VCaP (cell line): ENCODE measurements around the gene DDX41.
A peak's percentile ranks its signal among the peaks of the same experiment; 100 is the strongest.

ENCODE experiments used
- H3K27ac ChIP-seq: fragments of 450-650 bp; 2 replicates; pipeline ENCODE4 v1.5.1; 2017
- CTCF ChIP-seq: fragments of 450-650 bp; conservative IDR thresholded peaks from 2 replicates; pipeline ENCODE4 v1.5.1; 2017; ENCODE audit warnings: mild to moderate bottlenecking, moderate library complexity

DDX41 gene

GRCh38 chr5:177477701-177478477, 38.9 kb downstream of the DDX41 start:
- TF ChIP-seq CTCF, result no peak
- no peak overlapping the region for H3K27ac ChIP-seq

GRCh38 chr5:177476531-177477233, 40.1 kb downstream of the DDX41 start:
- no peak for TF ChIP-seq CTCF
- H3K27ac ChIP-seq, result no peak overlapping the region

DNA sequence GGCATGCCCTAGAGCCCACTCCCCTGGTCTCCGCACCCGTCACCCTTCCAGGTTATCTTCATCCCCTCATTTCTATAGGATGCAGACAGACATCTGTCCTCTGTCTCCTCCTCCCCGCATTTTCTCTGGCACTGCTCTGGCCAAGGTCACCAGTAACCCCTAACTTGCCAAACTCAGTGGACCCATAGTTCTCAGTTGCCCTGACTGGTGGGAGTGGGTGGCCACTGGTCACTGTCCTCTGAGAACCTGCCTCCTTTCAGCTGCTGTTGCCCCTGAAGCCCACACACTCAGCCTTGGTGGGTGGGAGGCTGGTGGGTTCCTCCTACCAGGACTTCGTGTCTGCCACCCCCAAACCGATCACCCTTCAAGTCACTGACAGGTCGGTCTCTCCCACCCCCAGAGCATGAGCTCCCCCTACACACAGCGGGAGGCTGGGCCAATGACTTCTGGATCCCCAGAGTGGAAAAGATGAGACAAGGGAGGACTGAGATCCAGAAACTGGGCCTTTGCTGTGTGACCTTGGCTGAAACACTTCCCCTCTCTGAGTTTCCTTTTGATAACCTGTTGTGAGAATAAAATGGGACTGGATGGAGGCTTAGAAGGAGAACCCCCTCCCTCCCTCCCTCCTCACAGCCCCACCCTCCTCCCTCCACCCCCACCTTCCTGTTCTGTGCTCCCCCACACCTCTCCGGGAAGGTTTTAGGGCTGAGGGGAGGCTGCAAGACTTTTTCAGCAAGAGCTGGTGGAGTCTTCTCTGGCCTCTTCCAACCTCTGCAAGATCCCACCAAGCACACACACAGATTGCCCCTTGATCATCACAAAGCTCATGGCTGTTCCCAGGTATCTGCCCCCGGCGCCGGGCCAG, 41.0 kb downstream of the DDX41 start:
- H3K27ac ChIP-seq, result no peak overlapping the region
- TF ChIP-seq CTCF, result no peak

DNA sequence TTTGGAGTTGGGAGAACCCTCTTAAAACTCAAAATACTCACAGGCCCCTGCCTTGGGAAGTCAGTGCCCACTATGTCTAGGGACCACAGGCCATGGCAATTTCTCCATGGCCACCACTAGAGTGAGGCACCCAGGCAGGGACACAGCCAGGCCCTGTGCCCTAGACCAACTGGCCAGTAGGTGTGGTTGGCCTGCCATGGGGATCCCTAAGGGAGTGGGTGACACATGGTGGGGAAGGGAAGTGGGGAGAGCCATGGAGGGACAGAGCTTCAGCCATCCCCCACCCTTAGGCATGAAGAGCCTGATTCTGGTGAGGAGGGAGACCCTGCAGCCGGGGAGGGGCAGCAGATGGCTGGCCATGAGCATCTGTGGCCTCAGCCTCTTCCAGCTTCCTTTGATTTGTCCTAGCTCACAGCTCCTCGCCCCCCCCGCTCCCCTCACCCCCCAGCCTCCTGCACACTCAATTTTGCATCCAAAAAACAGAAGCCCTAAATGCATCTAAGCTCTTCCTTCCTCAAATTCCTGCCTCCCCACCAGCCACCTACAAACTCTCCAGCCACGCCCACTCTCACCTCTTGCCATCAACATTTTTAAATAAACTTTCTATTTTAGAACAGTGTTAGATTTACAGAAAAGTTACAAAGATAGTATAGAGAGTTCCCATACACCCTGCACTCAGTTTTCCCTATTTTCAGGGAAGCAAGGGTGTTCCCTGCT, 41.8 kb downstream of the DDX41 start:
- no peak for TF ChIP-seq CTCF
- no peak overlapping the region for H3K27ac ChIP-seq

GRCh38 chr5:177474002-177474476, 42.7 kb downstream of the DDX41 start:
- no peak for TF ChIP-seq CTCF
- H3K27ac ChIP-seq, result peak overlapping the region; percentile 94; the same call in 1 of the 2 replicates

DNA sequence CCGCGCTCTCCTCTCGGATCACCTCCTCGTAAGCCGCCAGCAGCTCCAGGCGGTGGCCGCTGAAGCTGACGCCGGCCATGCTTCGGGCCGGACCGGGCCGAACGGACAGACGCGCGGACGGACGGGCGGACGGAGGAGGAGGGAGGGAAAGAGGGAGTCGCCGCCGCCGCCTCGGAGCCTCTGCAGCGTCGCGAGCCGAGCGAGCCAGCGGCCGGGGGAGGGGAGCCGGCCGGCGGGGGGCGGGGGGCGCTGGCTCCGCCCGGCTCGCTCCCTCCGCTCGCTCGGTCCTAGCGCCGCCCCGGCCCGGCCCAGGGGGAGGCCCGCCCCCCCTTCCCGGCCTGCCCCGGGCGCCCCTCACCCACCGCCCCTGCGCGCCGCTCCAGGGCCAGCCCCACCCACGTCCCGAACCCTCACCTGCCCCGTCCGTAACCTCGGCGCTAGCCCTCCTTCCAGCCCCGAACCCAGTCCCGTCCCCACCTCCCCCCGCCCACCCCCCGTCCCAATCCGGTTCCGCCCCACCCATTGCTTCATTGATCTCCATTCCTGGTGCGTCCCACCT, 43.2 kb downstream of the DDX41 start, which contains the start of gene DBN1:
Gene DBN1, minus strand, starts transcription at position 192 of the 559 bp plus-strand sequence. Its CDS starts 113 bp downstream, at position 79.
- no peak for TF ChIP-seq CTCF
- H3K27ac ChIP-seq, result peak within 1 kb of the TSS; percentile 94
